Upper lobe of left lung (tissue), 6 donors: ENCODE measurements around the gene GRIK4. TPM values are rescaled to one million over a fixed set of nuclear protein-coding genes. Genes with fewer than 3 reads are reported as not detected.

Experiments used
- ATAC-seq, 2 donors: fragments of 200-7000 bp; cut with Tn5 transposase; one replicate each; pipeline ENCODE4 v1.9.1; 2022; ENCODE audit warnings: mild to moderate bottlenecking in 2 of 2, moderate library complexity in 2 of 2; ENCODE audit not compliant: low FRiP score in 2 of 2
- DNase-seq, 2 donors: peaks; one replicate each; pipeline ENCODE4 v3.0.0-alpha.2; 2019 to 2020
- H3K27ac ChIP-seq, 4 donors: fragments of 200-600 bp; sonication (generic); one replicate each; pipeline ENCODE4 v1.5.1; 2016 to 2019
- H3K27me3 ChIP-seq, 4 donors: fragments of 200-600 bp; sonication (generic); one replicate each; pipeline ENCODE4 v1.5.1; 2017 to 2019
- H3K36me3 ChIP-seq, 4 donors: fragments of 200-600 bp; sonication (generic); one replicate each; pipeline ENCODE4 v1.5.1; 2016 to 2019
- H3K4me1 ChIP-seq, 4 donors: fragments of 200-600 bp; sonication (generic); one replicate each; pipeline ENCODE4 v1.5.1; 2018 to 2019
- H3K4me3 ChIP-seq, 4 donors: fragments of 200-600 bp; sonication (generic); one replicate each; pipeline ENCODE4 v1.5.1; 2017 to 2019; ENCODE audit warnings: mild to moderate bottlenecking in 2 of 4, moderate library complexity in 1 of 4
- H3K9me3 ChIP-seq, 4 donors: fragments of 200-600 bp; sonication (generic); one replicate each; pipeline ENCODE4 v1.5.1; 2018 to 2019
- CTCF ChIP-seq, 6 experiments: fragments of 450-650 bp in 4 of 6; fragments of 200-600 bp in 2 of 6; sonication (generic) in 2 of 6; IDR thresholded peaks; one replicate each; pipeline ENCODE4 v1.5.1; 2016 to 2019; ENCODE audit warnings: antibody characterized with exemption in 6 of 6
- EP300 ChIP-seq, 4 donors: sonication (generic); formaldehyde crosslinking; IDR thresholded peaks; one replicate each; pipeline ENCODE4 v1.5.1; 2017; ENCODE audit warnings: antibody characterized with exemption in 4 of 4, control low read depth in 2 of 4
- POLR2A ChIP-seq, 4 donors: fragments of 450-650 bp; IDR thresholded peaks; one replicate each; pipeline ENCODE4 v1.5.1; 2016 to 2017; ENCODE audit warnings: antibody characterized with exemption in 4 of 4, mild to moderate bottlenecking in 2 of 4
- POLR2AphosphoS5 ChIP-seq, 2 donors: sonication (generic); formaldehyde crosslinking; IDR thresholded peaks; one replicate each; pipeline ENCODE4 v1.5.1; 2017; ENCODE audit warnings: antibody characterized with exemption in 2 of 2
- WGBS, 2 donors: methylation state at CpG; one replicate each; pipeline ENCODE4 v1.1.5; 2017 to 2018; 5-methylcytosine and 5-hydroxymethylcytosine counted together
- total RNA-seq, 6 donors: library from RNA; depleted of rRNA in 4 of 6; stranded (reverse); fragments of >200 nt in 4 of 6; gene quantifications; one replicate each; pipeline versions ENCODE4 v1.1.0 to v1.2.1, GENCODE V29; 2016 to 2021
- donor health status: DM: no; HTN: no; CAD: no; lungs with moderate emphysema.
- donor health status: DM: no; HTN: yes; CAD: no; lungs with severe emphysema.

The GRIK4 gene
- total RNA-seq, 6 donors from 2014 or later, result 0.30 to 8.4 (median 0.78) TPM

- peak; percentile 72 to 86 for ATAC-seq
- Histone ChIP-seq H3K27me3 (no peaks in the 10 kb centered on the region), H3K36me3 (no peaks in the 10 kb centered on the region), H3K4me1 (peaks cover 8 to 12% (median 10%) of the 10 kb centered on the region in 4 donors), H3K27ac (peak overlapping the region in 2 of 4 donors; percentile 13 to 42), H3K9me3 (peaks cover 0 to 9% (median 4%) of the 10 kb centered on the region in 4 donors), H3K4me3 (no peak overlapping the region)
- DNase-seq, result peak; percentile 65 to 69
- WGBS, 2 donors, result 54% methylated on average over 8 to 13 of the region's 13 CpGs
- no peak for TF ChIP-seq POLR2AphosphoS5 (IDR thresholded peaks at IDR 0.05)
- TF ChIP-seq CTCF (IDR thresholded peaks at IDR 0.05), result no peak
- no peak for TF ChIP-seq EP300 (IDR thresholded peaks at IDR 0.05)
Measured at GRCh38 chr11:120710354-120711131, 199.0 kb downstream of the GRIK4 start.

GRCh38 chr11:120712014-120712413 lies 200.5 kb downstream of the GRIK4 start:
- H3K4me1 ChIP-seq, result peaks cover 8 to 12% (median 10%) of the 10 kb centered on the region in 4 donors
- no peak overlapping the region for H3K27ac ChIP-seq
- WGBS, 2 donors, result 94 to 98% methylated on average over 6 of the region's 6 CpGs

GRCh38 chr11:120712881-120713280 lies 201.3 kb downstream of the GRIK4 start:
- H3K27me3 ChIP-seq, result no peaks in the 10 kb centered on the region
- ATAC-seq (no peak), DNase-seq (no peak)
- WGBS, 2 donors, result 77 to 78% methylated on average over 4 of the region's 4 CpGs
- no peak overlapping the region for H3K4me3 ChIP-seq
- H3K4me1 ChIP-seq, result peaks cover 8 to 12% (median 10%) of the 10 kb centered on the region in 4 donors
- no peaks in the 10 kb centered on the region for H3K36me3 ChIP-seq
- no peak for TF ChIP-seq EP300 (IDR thresholded peaks at IDR 0.05)
- no peak for TF ChIP-seq CTCF (IDR thresholded peaks at IDR 0.05)
- TF ChIP-seq POLR2AphosphoS5 (IDR thresholded peaks at IDR 0.05), result no peak
- TF ChIP-seq POLR2A (IDR thresholded peaks at IDR 0.05), result no peak
- H3K9me3 ChIP-seq, result peaks cover 0 to 2% (median under 1%) of the 10 kb centered on the region in 4 donors
- H3K27ac ChIP-seq, result peak overlapping the region in 1 of 4 donors; percentile 34

More at GRCh38 chr11:120712014-120712413, 200.5 kb downstream of the GRIK4 start:
- Histone ChIP-seq H3K9me3 (peaks cover 0 to 9% (median 4%) of the 10 kb centered on the region in 4 donors), H3K27me3 (no peaks in the 10 kb centered on the region), H3K36me3 (no peaks in the 10 kb centered on the region), H3K4me3 (no peak overlapping the region)
- ATAC-seq (no peak), DNase-seq (no peak)
- TF ChIP-seq POLR2A (IDR thresholded peaks at IDR 0.05), result no peak

GRCh38 chr11:120713296-120713695 lies 201.7 kb downstream of the GRIK4 start:
- WGBS, 2 donors, result 71 to 73% methylated on average over 5 of the region's 5 CpGs
- TF ChIP-seq CTCF (IDR thresholded peaks at IDR 0.05) (no peak), POLR2A (IDR thresholded peaks at IDR 0.05) (no peak), POLR2AphosphoS5 (IDR thresholded peaks at IDR 0.05) (no peak), EP300 (IDR thresholded peaks at IDR 0.05) (no peak)

GRCh38 chr11:120714438-120714837 lies 202.9 kb downstream of the GRIK4 start:
- 58 to 60% methylated on average over 3 of the region's 3 CpGs for WGBS, 2 donors
- ATAC-seq, result no peak
- Histone ChIP-seq H3K27me3 (no peaks in the 10 kb centered on the region), H3K27ac (no peak overlapping the region), H3K4me3 (no peak overlapping the region), H3K9me3 (no peaks in the 10 kb centered on the region), H3K4me1 (peaks cover 8 to 12% (median 10%) of the 10 kb centered on the region in 4 donors), H3K36me3 (no peaks in the 10 kb centered on the region)
- TF ChIP-seq EP300 (IDR thresholded peaks at IDR 0.05), result no peak
- no peak for TF ChIP-seq POLR2A (IDR thresholded peaks at IDR 0.05)
- TF ChIP-seq CTCF (IDR thresholded peaks at IDR 0.05), result no peak
- TF ChIP-seq POLR2AphosphoS5 (IDR thresholded peaks at IDR 0.05), result no peak
- DNase-seq, result no peak

More at GRCh38 chr11:120713296-120713695, 201.7 kb downstream of the GRIK4 start:
- no peak overlapping the region for H3K4me3 ChIP-seq
- ATAC-seq, result no peak
- H3K9me3 ChIP-seq, result no peaks in the 10 kb centered on the region
- H3K27ac ChIP-seq, result peak overlapping the region in 1 of 4 donors; percentile 34
- H3K27me3 ChIP-seq, result no peaks in the 10 kb centered on the region
- no peak for DNase-seq
- H3K4me1 ChIP-seq, result peaks cover 8 to 12% (median 10%) of the 10 kb centered on the region in 4 donors
- no peaks in the 10 kb centered on the region for H3K36me3 ChIP-seq
